ENCODE results near the gene EVA1B.

DNA sequence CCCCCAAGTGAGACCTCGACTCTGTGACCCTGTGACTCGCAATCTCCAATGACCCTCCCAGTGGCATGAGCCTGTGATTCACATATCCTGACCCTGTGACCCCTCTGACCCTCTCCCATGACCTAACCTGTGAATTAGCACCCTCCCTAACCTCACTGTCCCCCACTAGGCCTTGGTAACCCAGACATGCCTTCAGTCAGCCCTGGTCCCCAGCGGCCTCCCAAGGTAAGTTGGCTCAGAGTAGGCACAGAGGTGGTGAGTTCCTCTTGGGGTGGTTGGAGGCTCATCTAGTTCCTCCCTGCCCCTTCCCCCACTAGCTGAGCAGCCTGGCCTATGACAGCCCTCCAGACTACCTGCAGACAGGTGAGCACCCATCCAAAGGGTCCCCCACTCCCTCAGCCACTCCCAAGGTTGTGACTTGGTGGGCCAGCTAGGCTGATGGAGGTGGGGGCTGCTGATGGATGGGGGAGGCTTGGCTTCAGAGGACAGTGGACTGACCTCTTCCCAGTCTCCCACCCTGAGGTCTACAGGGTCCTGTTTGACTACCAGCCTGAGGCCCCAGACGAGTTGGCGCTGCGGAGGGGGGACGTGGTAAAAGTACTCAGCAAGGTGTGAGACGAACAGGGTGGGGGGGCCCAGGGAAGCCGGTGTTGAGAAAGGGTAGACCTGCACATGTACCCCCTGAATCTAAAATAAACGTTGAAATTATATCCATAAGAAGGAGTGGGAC lies 15.7 kb downstream of the EVA1B start:
- TF ChIP-seq CTCF (IDR thresholded peaks at IDR 0.05) (no peak), POLR2A (IDR thresholded peaks at IDR 0.05) (no peak)

Data from Peyer's patch (tissue), 4 donors.